Measurements from ENCODE around the gene PLEKHD1. TPM values are rescaled to one million over a fixed set of nuclear protein-coding genes. Genes with fewer than 3 reads are reported as not detected.
"Not testable (repeated sequence)": the region's sequence is repeated elsewhere in the genome, so short reads cannot be mapped to it uniquely, and the experiment has no call there.

Gene PLEKHD1
- polyA plus RNA-seq, 1 donor: 0.62 TPM

DNA sequence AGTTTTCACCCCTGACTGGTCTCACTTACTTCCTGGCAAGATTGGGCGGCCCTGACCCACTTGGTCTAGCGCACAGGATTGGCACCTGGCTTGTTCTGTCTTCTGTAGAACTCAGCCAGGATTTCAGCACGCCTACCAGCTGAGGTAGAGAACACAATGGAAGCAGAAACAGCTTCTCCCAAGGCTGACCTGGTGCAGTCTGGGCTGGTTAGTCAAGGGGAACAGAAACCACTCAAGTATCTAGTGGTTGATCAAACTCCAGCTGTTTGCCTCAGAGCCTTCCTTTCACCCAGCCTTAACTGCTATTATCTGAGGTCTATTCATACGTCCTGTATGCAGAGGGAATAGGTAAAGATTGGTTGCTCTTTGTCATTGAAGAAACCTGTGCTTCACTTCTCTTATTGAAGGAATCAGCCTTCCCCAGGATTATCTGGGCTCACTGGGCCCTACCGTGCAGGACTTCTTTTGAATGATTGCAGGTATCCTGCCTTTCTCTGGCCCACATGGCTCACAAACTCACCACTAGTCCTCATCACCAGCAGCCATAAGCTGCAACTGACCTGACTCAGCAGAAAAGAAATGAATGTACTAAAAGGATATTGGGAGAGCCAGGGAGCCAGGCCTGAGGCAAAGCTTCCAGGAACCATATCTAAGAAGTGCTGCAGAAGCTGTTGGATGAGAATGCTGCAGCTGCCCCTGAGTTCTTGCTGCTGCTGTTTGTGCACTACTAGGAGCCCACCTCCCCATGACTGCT lies 2.5 kb upstream of the PLEKHD1 start:
- no peak for DNase-seq

DNA sequence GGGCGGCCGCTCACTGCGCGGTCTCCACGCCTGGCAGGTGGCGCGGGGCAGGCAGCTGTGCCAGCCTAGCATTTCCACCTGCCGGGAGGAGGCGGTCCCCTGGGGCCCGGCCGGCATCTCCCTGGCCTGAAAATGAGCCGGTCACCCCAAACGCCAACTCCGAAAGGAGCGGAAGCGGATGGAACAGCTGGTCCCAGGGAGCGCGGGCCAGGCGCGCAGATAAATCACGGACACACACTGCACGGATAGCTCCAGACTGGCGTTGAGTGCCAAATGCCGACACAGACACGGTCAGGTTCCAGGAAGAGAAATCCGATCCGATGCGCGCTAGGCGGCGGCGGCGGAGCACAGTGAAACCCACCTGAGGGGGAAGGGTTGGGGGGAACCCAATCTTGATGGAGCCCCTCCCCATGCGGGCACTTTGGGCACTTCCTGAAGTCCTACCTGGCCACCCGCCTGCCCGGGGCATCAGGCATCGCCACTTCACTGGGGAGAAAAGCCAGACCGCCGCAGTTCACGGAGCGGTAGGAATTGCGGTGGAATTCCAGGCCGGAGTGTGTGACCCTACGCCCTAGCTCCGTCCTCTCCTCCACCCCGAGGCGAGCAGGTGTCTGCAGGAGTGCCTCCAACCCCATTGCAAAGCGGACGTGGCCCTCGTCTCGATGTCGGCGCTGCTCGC lies 624 bp upstream of the PLEKHD1 start:
- DNase-seq: peak; percentile 43

DNA sequence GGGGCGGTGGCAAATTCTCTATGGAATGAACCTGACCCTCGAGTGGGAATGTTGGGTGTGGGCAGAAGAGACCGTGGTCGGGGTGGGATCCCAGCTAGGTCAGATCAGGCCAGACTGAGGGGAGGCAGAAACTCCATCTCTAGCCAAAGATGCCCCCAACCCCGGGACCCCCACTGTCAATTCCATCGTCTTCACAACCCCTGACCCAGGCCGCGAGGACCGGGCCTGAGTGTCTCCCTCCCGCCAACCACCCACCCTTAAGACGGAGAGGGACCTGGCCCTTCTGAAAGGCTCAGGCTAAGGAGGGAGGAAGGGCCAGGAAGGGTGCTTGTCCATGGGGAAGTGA lies 760 bp downstream of the PLEKHD1 start:
- no peak for DNase-seq

DNA sequence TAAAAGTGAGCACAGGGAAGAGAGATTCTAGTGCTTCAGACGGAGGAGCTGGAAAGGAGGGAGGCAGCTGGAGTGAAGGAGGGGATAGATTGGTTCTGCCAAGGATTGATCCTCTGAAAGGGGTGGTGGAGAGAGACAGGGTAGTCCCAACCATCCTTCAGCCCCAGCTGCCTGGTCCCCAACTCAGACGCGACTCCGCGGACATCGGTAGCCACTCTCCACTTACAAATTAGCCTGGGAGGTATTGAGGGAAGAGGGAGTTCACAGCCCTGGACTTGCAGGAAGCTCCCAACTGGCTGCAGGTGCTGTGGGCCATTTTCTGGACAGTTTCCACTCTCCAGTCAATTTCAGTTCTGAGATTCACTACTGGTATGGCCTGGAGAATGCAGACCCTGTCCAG lies 1.2 kb downstream of the PLEKHD1 start:
- DNase-seq: no peak

GRCh38 chr14:69487226-69487625 lies 2.7 kb downstream of the PLEKHD1 start:
- DNase-seq: no peak

DNA sequence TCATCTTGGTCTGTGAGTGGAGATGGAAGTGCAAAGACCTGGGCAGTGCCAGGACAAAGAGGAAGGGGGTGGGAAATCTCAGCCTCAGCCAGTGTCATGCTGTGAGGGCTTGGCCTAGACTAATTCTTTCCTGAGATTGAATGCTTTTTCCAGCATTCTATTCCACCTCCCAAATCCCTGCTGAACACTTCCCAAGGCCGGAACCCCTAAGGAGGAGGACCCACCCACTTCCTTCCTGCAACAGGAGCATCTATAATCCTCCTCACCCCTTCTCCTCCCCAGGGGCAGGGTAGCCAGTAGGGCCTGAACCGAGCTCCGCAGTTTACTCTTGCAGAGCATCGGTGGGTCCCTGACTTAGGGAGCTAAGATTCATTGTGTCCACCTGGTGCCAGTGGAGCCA lies 3.2 kb downstream of the PLEKHD1 start:
- no peak for DNase-seq

GRCh38 chr14:69489495-69489894 lies 5.0 kb downstream of the PLEKHD1 start:
- no peak for DNase-seq

DNA sequence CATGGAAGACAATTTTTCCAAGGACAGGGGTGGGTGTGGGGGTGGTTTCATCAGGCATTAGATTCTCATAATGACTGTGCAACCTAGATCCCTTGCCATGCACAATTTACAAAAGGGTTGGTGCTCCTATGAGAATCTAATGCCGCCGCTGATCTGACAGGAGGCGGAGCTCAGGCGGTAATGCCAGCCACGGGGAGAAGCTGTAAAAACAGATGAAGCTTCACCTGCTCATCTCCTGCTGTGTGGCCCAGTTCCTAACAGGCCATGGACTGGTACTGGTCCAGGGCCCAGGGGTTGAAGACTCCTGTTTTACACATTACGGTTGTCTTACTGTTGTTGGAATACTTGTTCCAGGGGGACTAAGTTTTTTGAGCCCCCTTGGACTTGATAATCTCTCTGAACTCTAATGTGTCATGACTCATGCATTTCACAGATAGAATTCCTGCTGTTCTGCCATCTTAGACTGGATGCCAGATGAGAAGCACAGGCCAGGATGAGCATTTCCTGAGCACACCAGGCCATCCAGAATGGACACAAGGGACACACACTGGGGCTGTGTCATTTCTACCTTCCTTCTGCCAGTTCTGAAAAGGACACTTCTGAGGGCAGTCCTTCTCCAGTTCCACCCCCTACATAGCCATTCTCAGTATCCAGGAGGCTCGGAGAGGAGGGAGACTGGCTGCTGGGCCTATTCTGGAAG lies 5.8 kb downstream of the PLEKHD1 start:
- no peak for DNase-seq

DNA sequence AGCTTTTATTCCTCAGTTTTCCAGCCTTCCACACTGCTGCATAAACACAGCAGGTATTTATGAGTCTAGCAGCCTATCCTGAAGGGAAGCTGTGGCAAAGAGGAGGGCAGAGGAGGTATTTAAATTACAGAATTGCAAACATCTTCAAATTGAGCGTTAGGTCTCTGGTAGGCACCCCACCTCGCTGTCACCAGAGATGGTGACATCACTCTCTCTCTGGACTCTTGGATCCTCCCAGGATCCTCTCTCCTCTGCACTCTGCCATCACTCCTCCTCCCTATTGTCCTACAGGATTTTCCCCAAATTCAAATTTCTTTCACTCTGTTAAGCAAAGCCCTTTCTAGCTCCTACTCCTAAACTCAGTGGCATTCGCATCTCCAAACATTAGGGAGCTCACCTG lies 6.7 kb downstream of the PLEKHD1 start:
- DNase-seq: no peak

GRCh38 chr14:69493038-69493437 lies 8.5 kb downstream of the PLEKHD1 start:
- no peak for DNase-seq

GRCh38 chr14:69493791-69494190 lies 9.3 kb downstream of the PLEKHD1 start:
- no peak for DNase-seq

GRCh38 chr14:69495341-69495921 lies 10.9 kb downstream of the PLEKHD1 start:
- no peak for DNase-seq

DNA sequence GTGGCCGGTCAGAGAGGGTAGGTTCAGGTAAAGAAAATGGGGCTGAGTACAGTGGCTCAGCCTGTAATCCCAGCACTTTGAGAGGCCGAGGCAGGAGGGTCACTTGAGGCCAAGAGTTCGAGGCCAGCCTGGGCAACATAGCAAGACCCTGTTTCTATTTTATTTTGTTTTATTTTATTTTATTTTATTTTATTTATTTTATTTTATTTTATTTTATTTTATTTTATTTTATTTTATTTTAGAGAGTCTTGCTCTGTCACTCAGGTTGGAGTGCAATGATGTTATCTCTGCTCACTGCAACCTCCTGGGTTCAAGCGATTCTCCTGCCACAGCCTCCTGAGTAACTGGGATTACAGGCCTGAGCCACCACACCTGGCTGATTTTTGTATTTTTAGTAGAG lies 13.3 kb downstream of the PLEKHD1 start:
- DNase-seq: not testable (repeated sequence)

GRCh38 chr14:69498286-69498685 lies 13.8 kb downstream of the PLEKHD1 start:
- DNase-seq: not testable (repeated sequence)

GRCh38 chr14:69499436-69499835 lies 14.9 kb downstream of the PLEKHD1 start:
- DNase-seq: no peak

- no peak for DNase-seq
Measured at GRCh38 chr14:69500096-69500495, 15.6 kb downstream of the PLEKHD1 start.

DNA sequence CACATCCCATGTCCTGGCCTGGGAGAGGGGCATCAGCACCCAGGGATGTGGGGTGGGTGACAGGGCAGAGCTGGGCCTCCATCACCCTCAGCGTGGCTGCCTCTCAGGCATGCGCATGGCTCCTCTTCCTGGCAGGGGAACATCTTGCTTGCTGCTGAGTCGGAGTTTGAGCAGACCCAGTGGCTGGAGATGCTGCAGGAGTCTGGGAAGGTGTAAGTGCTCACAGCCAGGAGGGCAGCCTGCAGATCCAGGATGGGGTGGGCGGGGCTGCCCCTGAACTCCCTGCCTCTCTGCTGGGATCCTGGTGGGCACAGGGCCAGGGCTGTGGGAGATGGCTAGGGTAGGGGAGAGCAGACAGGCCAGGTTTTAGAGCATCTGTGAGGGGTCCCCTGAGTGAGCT lies 16.2 kb downstream of the PLEKHD1 start:
- DNase-seq: no peak

DNA sequence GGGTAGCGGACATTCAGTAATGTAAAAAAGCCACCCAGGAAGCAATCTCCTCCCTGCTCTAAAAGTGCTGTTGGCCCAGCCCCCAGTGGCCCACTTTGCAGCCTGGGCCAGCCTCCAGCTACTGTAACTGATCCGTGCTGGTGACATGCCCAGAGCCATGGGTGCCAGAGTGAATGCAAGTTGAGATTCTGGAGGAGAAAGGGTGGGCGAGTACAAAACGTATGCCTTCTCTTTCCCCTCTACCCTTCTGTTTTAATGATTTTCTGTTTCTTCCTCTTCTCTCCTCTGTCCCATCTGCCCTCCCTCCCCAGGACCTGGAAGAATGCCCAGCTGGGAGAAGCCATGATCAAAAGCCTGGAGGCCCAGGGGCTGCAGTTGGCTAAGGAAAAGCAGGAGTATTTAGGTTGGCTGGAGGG lies 16.9 kb downstream of the PLEKHD1 start:
- peak; percentile 59 for DNase-seq

DNA sequence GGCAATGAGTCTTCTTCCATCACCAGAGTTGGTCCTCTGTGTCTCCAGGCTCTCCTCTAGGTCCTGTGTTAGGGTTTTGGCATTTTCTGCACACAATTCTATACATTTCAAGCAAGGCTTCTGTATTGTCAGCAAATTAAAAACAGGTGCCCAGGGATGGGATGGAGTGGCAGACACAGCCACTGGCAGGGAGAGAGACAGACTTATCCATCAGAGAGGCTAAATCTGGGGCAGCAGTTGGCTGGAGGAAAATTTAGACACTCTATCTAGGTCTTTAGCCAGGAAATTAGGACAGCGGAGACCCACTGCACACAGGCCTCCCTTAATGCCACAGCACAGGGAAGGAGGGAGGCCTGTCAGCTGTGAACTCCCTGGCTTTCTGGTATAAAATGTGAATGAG lies 20.2 kb downstream of the PLEKHD1 start:
- no peak for DNase-seq

GRCh38 chr14:69505338-69506240 lies 21.1 kb downstream of the PLEKHD1 start:
- DNase-seq: no peak

DNA sequence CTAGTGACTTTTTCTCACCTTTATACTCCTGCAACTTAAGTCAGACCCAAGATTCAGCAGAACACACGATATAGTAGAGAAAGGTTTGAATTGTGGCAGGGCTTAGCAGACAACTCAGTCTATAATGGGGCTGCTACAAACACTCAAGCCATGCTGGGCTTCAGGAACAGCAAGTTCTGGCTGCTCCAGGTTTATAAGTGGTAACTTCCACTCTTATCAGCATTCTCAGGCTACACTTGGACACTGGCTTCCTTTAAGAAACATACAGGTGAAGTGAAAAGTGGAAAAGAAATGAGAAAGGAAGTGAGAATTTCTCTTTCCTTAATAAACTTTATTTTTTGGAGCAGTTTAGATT lies 21.7 kb downstream of the PLEKHD1 start:
- no peak for DNase-seq

All from hindlimb muscle (tissue), 1 donor.